ENCODE data around the gene DNAH8. TPM values are rescaled to one million over a fixed set of nuclear protein-coding genes. Genes with fewer than 3 reads are reported as not detected.

The DNAH8 gene
- polyA plus RNA-seq, 1 of the 3 experiments (the other 2 are of a cell fraction) = not detected

- POLR2A ChIA-PET = interaction anchor here (0.6 kb wide), 1 partner anchor 33 kb away, joined by 3 read pairs; no protein-coding TSS in a partner anchor
- H3K9me2 ChIP-seq = no peaks in the 10 kb centered on the region
Observed at GRCh38 chr6:38813041-38813823, 98.1 kb downstream of the DNAH8 start.

GRCh38 chr6:38814761-38815160, 99.7 kb downstream of the DNAH8 start:
- POLR2A ChIA-PET = no interaction called here
- H3K27ac ChIP-seq (ENCODE audit: low read depth in 2 of 2, low read length in 1 of 2) = no peak overlapping the region; a peak in 1 of 4 replicates
- TF ChIP-seq TEAD4 (IDR thresholded peaks at IDR 0.05; ENCODE audit: borderline replicate concordance, insufficient read depth) (no peak), CHD2 (IDR thresholded peaks at IDR 0.05; ENCODE audit: low read length, partially characterized antibody) (no peak), NFIC (IDR thresholded peaks at IDR 0.05; ENCODE audit: borderline replicate concordance) (no peak), SIN3A (IDR thresholded peaks at IDR 0.05; ENCODE audit: borderline replicate concordance, low read depth, low read length) (no peak), IRF3 (IDR thresholded peaks at IDR 0.05; ENCODE audit: low read depth, low read length) (no peak), RXRA (IDR thresholded peaks at IDR 0.05; ENCODE audit: borderline replicate concordance, low read depth) (no peak), TAF1 (IDR thresholded peaks at IDR 0.05; ENCODE audit: borderline replicate concordance, low read depth, low read length) (no peak), NRF1 (IDR thresholded peaks at IDR 0.05; ENCODE audit: low read depth, low read length) (no peak), TCF12 (IDR thresholded peaks at IDR 0.05) (no peak), EP300 (IDR thresholded peaks at IDR 0.05; ENCODE audit: borderline replicate concordance in 1 of 2, low read depth in 1 of 2, low read length in 1 of 2) (no peak), SMC3 (IDR thresholded peaks at IDR 0.05; ENCODE audit: low read depth, low read length) (no peak), MEF2A (IDR thresholded peaks at IDR 0.05; ENCODE audit: borderline replicate concordance, low read depth) (no peak), FOSL2 (IDR thresholded peaks at IDR 0.05; ENCODE audit: borderline replicate concordance, low read depth) (no peak), RAD21 (IDR thresholded peaks at IDR 0.05; ENCODE audit: low read length) (no peak), RFX5 (IDR thresholded peaks at IDR 0.05; ENCODE audit: low read length) (no peak), MXI1 (IDR thresholded peaks at IDR 0.05; ENCODE audit: low read depth, low read length) (no peak)
- TF ChIP-seq, protein P1, sequence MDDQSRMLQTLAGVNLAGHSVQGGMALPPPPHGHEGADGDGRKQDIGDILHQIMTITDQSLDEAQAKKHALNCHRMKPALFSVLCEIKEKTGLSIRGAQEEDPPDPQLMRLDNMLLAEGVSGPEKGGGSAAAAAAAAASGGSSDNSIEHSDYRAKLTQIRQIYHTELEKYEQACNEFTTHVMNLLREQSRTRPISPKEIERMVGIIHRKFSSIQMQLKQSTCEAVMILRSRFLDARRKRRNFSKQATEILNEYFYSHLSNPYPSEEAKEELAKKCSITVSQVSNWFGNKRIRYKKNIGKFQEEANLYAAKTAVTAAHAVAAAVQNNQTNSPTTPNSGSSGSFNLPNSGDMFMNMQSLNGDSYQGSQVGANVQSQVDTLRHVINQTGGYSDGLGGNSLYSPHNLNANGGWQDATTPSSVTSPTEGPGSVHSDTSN (IDR thresholded peaks at IDR 0.05) = no peak
- TF ChIP-seq, protein P2, sequence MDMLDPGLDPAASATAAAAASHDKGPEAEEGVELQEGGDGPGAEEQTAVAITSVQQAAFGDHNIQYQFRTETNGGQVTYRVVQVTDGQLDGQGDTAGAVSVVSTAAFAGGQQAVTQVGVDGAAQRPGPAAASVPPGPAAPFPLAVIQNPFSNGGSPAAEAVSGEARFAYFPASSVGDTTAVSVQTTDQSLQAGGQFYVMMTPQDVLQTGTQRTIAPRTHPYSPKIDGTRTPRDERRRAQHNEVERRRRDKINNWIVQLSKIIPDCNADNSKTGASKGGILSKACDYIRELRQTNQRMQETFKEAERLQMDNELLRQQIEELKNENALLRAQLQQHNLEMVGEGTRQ (IDR thresholded peaks at IDR 0.05; ENCODE audit: borderline replicate concordance, low read depth, low read length) = no peak
- TF ChIP-seq, protein P3, sequence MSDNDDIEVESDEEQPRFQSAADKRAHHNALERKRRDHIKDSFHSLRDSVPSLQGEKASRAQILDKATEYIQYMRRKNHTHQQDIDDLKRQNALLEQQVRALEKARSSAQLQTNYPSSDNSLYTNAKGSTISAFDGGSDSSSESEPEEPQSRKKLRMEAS (IDR thresholded peaks at IDR 0.05; ENCODE audit: low read depth) = no peak

More at GRCh38 chr6:38813041-38813823, 98.1 kb downstream of the DNAH8 start:
- Histone ChIP-seq H3K27ac (ENCODE audit: low read depth in 2 of 2, low read length in 1 of 2) (peak overlapping the region in 1 of 2 experiments; percentile 34; a peak in 1 of 4 replicates), H3K4me1 (ENCODE audit: control insufficient read depth in 1 of 2, insufficient read depth in 2 of 2, low read depth in 1 of 2, low read length in 1 of 2) (peaks cover 0 to 11% of the 10 kb centered on the region in 2 experiments; a peak in 2 of 4 replicates), H3K4me2 (no peak overlapping the region), H3K36me3 (replicated peaks in 1 of 2; ENCODE audit: control insufficient read depth in 1 of 2, insufficient read depth in 2 of 2, low read length in 1 of 2) (no peaks in the 10 kb centered on the region), H3K4me3 (ENCODE audit: low read depth in 2 of 2, low read length in 1 of 2) (no peak overlapping the region), H2AFZ (ENCODE audit: low read depth) (no peak overlapping the region), H4K20me1 (ENCODE audit: insufficient read depth) (no peaks in the 10 kb centered on the region), H3F3A (replicated peaks; ENCODE audit: insufficient read depth) (no peaks in the 10 kb centered on the region), H3K9me3 (no peaks in the 10 kb centered on the region), H3K79me2 (ENCODE audit: insufficient read depth) (no peaks in the 10 kb centered on the region), H3K9ac (no peak overlapping the region), H3K27me3 (ENCODE audit: insufficient read depth) (no peaks in the 10 kb centered on the region)
- TF ChIP-seq RCOR1 (IDR thresholded peaks at IDR 0.05; ENCODE audit: low read length) (no peak), SIN3A (IDR thresholded peaks at IDR 0.05; ENCODE audit: borderline replicate concordance, low read depth, low read length) (no peak), JUND (IDR thresholded peaks at IDR 0.05) (no peak), NFIC (IDR thresholded peaks at IDR 0.05; ENCODE audit: borderline replicate concordance) (no peak)
- TF ChIP-seq, protein P3 (IDR thresholded peaks at IDR 0.05; ENCODE audit: low read depth) = no peak
- no peak for DNase-seq
- WGBS (ENCODE audit: low lambda C conversion rate) = 21% methylated on average over 5 of the region's 5 CpGs
- CTCF ChIA-PET = interaction anchor here (2.1 kb wide), 1 partner anchor 59 kb away, joined by 6 read pairs; no protein-coding TSS in a partner anchor

More at GRCh38 chr6:38814761-38815160, 99.7 kb downstream of the DNAH8 start:
- Histone ChIP-seq H3K79me2 (ENCODE audit: insufficient read depth) (no peaks in the 10 kb centered on the region), H3K9me3 (no peaks in the 10 kb centered on the region), H2AFZ (ENCODE audit: low read depth) (no peak overlapping the region), H3F3A (replicated peaks; ENCODE audit: insufficient read depth) (no peaks in the 10 kb centered on the region), H3K27me3 (ENCODE audit: insufficient read depth) (no peaks in the 10 kb centered on the region), H3K9ac (no peak overlapping the region), H4K20me1 (ENCODE audit: insufficient read depth) (no peaks in the 10 kb centered on the region), H3K4me1 (ENCODE audit: control insufficient read depth in 1 of 2, insufficient read depth in 2 of 2, low read depth in 1 of 2, low read length in 1 of 2) (peaks cover 0 to 11% of the 10 kb centered on the region in 2 experiments; a peak in 2 of 4 replicates), H3K9me2 (no peaks in the 10 kb centered on the region), H3K4me2 (no peak overlapping the region), H3K36me3 (replicated peaks in 1 of 2; ENCODE audit: control insufficient read depth in 1 of 2, insufficient read depth in 2 of 2, low read length in 1 of 2) (no peaks in the 10 kb centered on the region), H3K4me3 (ENCODE audit: low read depth in 2 of 2, low read length in 1 of 2) (no peak overlapping the region)
- CTCF ChIA-PET = interaction anchor here (1.0 to 2.1 kb wide), 2 partner anchors 58 to 119 kb away, joined by 3 to 6 read pairs; no protein-coding TSS in a partner anchor
- WGBS (ENCODE audit: low lambda C conversion rate) = 34% methylated on average over 5 of the region's 5 CpGs
- no peak for DNase-seq
